NCI-H446 treated with DMSO at 0.1 percent for 48 hours (cell line): Measurements from ENCODE around the gene CLPSL2.

Experiments
- DNase-seq: peaks from one replicate; lab custom pipeline; 2025; lab: John Stamatoyannopoulos, UW

CLPSL2 gene

GRCh38 chr6:35787266-35788218 is 11.1 kb downstream of the CLPSL2 start:
- DNase-seq: no peak

- DNase-seq: no peak
Measured at GRCh38 chr6:35788423-35788982, 12.1 kb downstream of the CLPSL2 start.

- DNase-seq: no peak
Measured at GRCh38 chr6:35790683-35791082, 14.3 kb downstream of the CLPSL2 start.

GRCh38 chr6:35794536-35795452 is 18.4 kb downstream of the CLPSL2 start:
- DNase-seq: no peak

- no peak for DNase-seq
Measured at GRCh38 chr6:35795453-35796071, 19.2 kb downstream of the CLPSL2 start.

GRCh38 chr6:35796236-35796635 is 19.8 kb downstream of the CLPSL2 start:
- DNase-seq: no peak

- DNase-seq: no peak
Measured at GRCh38 chr6:35797837-35798526, 21.6 kb downstream of the CLPSL2 start.

GRCh38 chr6:35798706-35799105 is 22.3 kb downstream of the CLPSL2 start:
- no peak for DNase-seq

GRCh38 chr6:35801148-35801547 is 24.8 kb downstream of the CLPSL2 start:
- DNase-seq: no peak

GRCh38 chr6:35804996-35805736 is 28.8 kb downstream of the CLPSL2 start, which contains the start of gene LHFPL5:
Gene LHFPL5, plus strand, starts transcription at chr6:35805352. Its CDS starts 319 bp downstream, at chr6:35805671.
- DNase-seq: no peak

- no peak for DNase-seq
Measured at GRCh38 chr6:35808688-35809087, 32.3 kb downstream of the CLPSL2 start.

- DNase-seq: no peak
Measured at GRCh38 chr6:35809809-35810208, 33.4 kb downstream of the CLPSL2 start.

GRCh38 chr6:35810971-35811698 is 34.7 kb downstream of the CLPSL2 start:
- no peak for DNase-seq

GRCh38 chr6:35811699-35811995 is 35.2 kb downstream of the CLPSL2 start:
- no peak for DNase-seq

GRCh38 chr6:35817515-35817914 is 41.1 kb downstream of the CLPSL2 start:
- no peak for DNase-seq

- DNase-seq: no peak
Measured at GRCh38 chr6:35823601-35824000, 47.2 kb downstream of the CLPSL2 start.

GRCh38 chr6:35824552-35825192 is 48.3 kb downstream of the CLPSL2 start:
- no peak for DNase-seq
